Pulmonary artery endothelial cell (primary cell): ENCODE data around the gene DDX6. TPM values are rescaled to one million over a fixed set of nuclear protein-coding genes. Genes with fewer than 3 reads are reported as not detected.
A peak's percentile ranks its signal among the peaks of the same experiment; 100 is the strongest.
"Not testable (repeated sequence)": the region's sequence is repeated elsewhere in the genome, so short reads cannot be mapped to it uniquely, and the experiment has no call there.

ENCODE experiments used
- DNase-seq: peaks from one replicate; pipeline ENCODE4 v3.0.0-alpha.2; 2011; ENCODE audit warnings: low read depth, low spot score
- total RNA-seq: library from RNA; depleted of rRNA; stranded (reverse); fragments of >200 nt; gene quantifications from 2 replicates; pipeline ENCODE4 v1.2.3, GENCODE V29; 2014

DDX6 gene
- total RNA-seq, result 127 and 174 TPM in 2 replicates

DNA sequence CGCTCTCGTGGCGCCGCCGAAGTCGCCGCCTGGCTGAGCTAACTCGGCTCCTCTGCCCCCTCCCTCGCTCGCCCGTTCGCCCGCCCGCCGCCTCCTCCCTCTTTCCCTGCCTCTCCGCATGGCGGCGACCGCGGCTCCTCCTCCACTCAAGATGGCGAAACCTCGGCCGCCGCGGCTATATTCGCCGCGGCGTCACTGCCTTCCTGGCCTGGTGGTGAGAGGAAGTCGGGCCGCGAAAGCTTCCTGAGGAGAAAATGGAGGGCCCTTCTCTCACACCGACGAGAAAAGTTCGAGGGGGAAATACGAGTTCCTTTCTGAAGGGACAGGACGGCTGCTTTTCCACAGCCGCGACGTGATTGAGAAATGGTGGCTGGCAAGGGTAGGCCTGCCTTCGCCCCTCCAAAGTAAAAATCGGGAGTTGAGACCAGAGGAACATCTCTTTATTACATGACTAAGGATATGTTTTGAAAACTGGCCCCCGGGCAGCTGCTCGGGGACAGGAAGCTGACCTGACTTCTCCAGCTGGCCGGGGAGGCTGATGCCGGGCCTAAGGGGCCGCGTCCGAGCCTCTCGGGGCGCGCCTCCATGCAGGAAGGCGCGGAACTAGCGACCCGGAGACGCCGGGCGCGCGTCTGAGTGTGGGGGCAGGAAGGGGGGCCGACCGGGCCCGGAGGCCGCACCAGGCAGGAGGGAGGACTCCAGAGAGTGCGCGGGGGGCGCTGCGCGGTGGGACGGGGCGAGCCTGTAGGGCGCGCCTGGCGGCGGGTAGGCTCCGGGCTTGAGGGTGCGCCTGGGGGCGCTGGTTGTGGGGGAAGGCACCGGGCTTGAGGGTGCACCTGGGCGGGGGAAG is at the start of gene DDX6:
TSS of gene DDX6 (minus strand) at position 54 of the 850 bp plus-strand sequence. CDS start 4,913 bp downstream, outside the sequence.
- no peak for DNase-seq

GRCh38 chr11:118838905-118839553 is 48.1 kb upstream of the DDX6 start:
- DNase-seq, result no peak

DNA sequence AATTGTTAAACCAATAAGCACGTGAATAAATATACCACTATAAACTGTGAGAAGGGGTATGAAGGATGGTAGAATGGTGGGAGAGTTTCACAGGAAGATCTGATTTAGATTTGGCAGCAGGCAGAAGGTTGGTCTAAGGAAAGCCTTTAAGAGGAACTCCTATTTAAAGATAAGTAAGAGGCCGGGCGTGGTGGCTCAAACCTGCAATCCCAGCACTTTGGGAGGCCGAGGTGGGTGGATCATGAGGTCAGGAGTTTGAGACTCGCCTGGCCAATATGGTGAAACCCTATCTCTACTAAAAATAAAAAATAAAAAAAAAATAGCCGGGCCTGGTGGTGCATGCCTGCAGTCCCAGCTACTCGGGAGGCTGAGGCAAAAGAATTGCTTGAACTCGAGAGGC is 46.9 kb upstream of the DDX6 start:
- DNase-seq, result no peak

GRCh38 chr11:118834427-118835028 is 43.6 kb upstream of the DDX6 start:
- DNase-seq, result no peak

DNA sequence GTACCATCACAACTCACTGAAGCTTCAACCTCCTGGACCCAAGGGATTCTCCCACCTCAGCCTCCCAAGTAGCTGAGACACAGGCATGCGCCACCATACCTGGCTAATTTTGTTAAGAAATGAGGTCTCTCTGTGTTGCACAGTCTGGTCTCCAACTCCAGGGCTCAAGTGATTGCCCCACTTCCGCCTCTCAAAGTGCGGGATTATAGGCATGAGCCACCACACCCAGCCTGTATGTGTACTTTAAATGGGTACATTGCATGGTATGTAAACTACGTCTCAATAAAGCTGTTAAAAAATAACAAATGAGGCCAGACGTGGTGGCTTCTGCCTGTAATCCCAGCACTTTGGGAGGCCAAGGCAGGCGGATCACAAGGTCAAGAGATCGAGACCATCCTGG is 36.2 kb upstream of the DDX6 start:
- no peak for DNase-seq

DNA sequence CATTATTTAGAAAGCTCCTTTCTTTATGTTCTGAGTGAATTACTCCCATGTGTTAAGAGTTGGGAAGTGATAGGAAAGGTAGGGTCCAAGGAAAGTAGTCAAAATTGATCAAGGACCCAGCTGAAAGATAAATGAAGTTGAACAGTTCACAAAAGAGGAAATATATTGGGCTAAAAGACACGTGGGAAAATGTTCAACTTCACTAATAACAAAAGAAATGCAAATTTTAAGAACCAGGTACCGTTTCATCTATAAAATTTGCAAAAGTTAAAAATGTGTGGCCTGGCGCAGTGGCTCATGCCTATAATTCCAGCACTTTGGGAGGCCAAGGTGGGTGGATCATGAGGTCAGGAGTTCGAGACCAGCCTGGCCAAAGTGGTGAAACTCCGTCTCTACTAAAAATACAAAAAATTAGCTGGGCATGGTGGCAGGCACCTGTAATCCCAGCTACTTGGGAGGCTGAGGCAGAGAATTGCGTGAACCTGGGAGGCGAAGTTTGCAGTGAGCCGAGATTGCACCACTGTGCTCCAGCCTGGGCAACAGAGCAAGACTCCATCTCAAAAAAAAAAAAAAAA is 32.1 kb upstream of the DDX6 start:
- DNase-seq, result not testable (repeated sequence)

GRCh38 chr11:118820412-118821357 is 29.7 kb upstream of the DDX6 start:
- DNase-seq, result no peak

- not testable (repeated sequence) for DNase-seq
These were observed 29.0 kb upstream of the DDX6 start for GRCh38 chr11:118820025-118820379.

- no peak for DNase-seq
These were observed 28.5 kb upstream of the DDX6 start for GRCh38 chr11:118819334-118820024.

DNA sequence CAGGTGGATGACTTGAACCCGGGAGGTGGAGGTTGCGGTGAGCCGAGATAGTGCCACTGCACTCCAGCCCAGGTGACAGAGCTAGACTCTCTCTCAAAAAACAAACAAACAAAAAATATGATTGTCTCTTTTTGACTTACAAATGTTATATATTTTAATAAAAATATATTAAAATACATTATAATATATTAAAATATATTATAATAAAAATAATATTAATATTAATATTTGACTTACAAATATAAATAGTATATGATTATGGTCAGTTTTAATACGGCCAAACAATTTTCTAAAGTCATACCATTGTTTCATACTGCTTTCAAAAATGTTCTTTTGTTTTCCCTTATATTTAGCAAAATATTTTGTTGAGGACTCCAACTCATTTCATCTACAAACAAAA is 27.2 kb upstream of the DDX6 start:
- no peak for DNase-seq

DNA sequence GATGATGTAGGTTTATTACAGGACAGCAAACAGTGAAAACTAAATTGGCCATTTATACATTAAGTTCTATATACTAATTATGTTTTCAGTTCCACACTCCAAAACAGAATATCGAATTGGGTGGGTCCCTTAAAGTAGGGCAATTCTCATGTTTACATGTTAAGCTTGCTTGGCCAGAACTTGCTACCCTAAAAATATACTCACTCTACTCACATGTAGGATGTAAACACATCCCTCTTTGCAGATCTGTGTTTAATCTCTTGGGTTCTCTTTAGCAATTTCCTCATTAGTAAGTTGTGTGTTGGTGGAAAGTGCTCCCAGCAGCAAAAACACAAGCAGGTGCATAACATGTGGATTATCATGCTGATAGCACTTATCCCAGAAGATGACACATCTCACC is 22.6 kb upstream of the DDX6 start:
- no peak for DNase-seq

DNA sequence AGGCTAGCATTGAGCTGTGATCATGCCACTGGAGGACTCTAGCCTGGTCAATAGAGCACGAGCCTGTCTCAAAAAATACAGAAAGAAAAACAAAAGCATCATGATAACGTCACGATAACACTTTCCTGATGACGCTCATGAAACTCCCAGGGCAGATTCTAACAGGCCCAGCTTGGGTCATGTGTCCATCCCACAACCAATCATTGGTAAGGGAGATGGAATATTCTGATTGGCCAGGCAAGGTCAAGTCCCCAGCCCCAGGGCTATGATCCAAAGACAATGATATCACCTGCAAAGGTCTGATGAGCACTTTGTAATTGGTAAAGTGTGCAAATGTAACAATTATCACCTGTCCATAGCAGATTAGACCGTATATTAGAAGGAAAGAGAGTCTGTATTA is 21.5 kb upstream of the DDX6 start:
- no peak for DNase-seq

DNA sequence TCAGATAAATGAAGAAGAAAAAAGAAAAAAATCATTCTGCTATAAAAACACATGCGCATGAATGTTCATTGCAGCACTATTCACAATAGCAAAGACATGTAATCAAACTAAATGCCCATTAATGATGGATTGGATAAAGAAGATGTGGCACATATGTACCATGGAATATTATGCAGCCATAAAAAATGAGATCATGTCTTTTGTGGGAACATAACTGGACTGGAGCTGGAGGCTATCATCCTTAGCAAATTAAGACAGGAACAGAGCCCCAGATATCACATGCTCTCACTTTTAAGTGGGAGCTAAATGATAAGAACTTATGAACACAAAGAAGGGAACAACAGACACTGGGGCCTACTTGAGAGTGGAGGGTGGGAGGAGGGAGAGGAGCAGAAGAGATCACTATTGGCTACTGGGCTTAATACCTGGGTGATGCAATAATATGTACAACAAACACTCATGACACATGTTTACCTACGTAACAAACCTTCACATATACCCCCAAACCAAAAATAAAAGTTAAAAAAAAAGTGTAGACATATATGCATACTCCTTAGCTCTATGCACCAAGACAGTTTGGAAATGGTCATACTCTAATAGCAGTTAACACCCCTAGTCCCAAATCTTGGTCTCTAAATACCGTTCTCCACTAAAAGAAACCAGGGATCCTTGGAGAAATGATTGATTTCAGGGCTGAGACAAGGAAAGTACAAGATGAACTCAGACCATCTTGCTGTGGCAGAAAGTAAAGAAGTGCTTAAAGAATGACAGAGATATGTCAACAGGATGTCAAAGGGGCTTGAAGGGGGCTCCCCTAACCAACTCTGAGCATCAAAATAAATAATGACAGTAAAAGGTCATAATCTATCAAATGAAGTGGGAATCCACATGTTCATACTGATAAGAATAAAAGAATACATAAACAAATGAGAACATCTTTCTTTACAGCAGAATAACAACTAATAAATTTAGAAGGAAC is 17.1 kb upstream of the DDX6 start:
- DNase-seq, result no peak

DNA sequence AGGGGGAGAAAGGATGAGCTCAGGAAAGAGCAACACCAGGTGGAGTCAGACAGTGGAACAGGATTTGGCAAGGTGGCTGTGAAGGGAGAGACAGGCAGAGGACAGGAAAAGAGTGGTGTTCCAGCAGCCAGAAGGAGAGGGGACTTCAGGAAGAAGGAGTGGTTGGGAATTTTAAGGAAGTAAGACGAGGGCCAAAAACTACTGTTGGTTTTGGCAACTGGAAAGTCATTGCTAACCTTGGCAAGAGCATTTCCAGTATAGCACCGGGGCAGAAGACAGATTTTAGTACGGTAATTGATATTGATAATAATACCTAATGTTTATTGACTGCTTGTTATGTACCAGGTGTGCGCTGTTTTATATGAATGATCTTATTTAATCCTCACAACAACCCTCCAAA is 15.4 kb upstream of the DDX6 start:
- no peak for DNase-seq

GRCh38 chr11:118804094-118804493 is 13.1 kb upstream of the DDX6 start:
- DNase-seq, result no peak

GRCh38 chr11:118799372-118799771 is 8.4 kb upstream of the DDX6 start:
- DNase-seq, result no peak

DNA sequence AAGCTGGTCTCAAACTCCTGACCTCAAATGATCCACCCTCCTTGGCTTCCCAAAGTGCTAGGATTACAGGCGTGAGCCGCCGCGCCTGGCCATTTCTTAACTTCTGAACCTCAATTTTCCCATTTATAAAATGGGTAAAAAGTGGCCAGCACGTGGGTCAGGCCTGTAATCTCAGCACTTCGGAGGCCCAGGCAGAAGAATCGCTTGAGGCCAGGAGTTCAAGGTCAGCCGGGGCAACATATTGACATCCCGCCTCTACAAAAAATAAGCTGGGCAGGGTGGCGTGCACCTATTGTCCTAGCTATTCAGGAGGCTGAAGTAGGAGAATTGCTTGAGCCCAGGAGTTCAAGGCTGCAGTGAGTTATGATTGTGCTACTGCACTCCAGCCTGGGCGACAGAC is 6.5 kb upstream of the DDX6 start:
- DNase-seq, result no peak

DNA sequence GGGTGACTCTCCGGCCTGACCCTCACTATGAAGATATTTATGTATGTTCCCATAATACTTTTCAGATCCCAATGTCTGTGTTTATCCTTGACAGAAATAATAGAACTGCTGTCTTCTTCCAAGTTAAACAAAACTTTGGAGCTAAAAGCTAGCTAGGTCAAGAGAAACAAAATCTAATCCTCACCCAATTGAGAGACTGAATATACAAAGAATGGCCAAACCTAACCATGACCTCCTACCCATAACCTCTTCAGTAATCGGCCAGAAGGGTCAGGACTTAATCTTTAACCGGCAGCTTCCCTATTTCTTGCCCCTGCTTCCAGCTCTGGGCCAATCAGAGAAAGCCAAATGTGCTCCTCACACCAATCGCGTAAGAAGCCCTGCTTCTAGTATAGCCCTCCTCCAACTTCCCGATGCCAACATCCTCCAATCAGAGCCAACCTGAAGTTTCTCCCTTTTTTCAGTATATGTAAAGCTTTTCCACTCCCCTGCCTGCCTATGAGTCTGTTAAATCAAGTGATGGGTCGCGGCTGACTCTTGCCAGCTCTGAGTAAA is 1.7 kb upstream of the DDX6 start:
- peak; percentile 84 for DNase-seq

GRCh38 chr11:118791961-118792569 is 1.1 kb upstream of the DDX6 start:
- DNase-seq, result no peak
